K562 (cell line): ENCODE results near the gene NHLH1. TPM values are rescaled to one million over a fixed set of nuclear protein-coding genes. Genes with fewer than 3 reads are reported as not detected.
A peak's percentile ranks its signal among the peaks of the same experiment; 100 is the strongest.

Experiments used
- CCAR2 ChIP-seq: fragments of 200-400 bp; formaldehyde crosslinking; IDR thresholded peaks from 2 replicates; pipeline ENCODE4 v1.6.1; 2017; ENCODE audit warnings: mild to moderate bottlenecking, low read depth, low read length
- CREB3L1 ChIP-seq: fragments of 450-650 bp; IDR thresholded peaks from 2 replicates; pipeline ENCODE4 v1.6.1; 2014; ENCODE audit warnings: low read depth, mild to moderate bottlenecking, moderate library complexity, borderline replicate concordance
- CSDE1 ChIP-seq, 2 experiments: fragments of 450-650 bp; IDR thresholded peaks; 2 replicates each; pipeline ENCODE4 v1.6.1; 2016; ENCODE audit warnings: mild to moderate bottlenecking in 1 of 2
- ELF2 ChIP-seq: fragments of 250-450 bp; sonication (Bioruptor Pico); IDR thresholded peaks from 2 replicates; pipeline ENCODE4 v1.5.0; 2021; ENCODE audit warnings: mild to moderate bottlenecking
- ELF4 ChIP-seq: fragments of 450-650 bp; formaldehyde crosslinking; IDR thresholded peaks from 2 replicates; pipeline ENCODE4 v1.4.0; 2022; ENCODE audit warnings: missing genetic modification characterization
- EP300 ChIP-seq: IDR thresholded peaks from 2 replicates; pipeline ENCODE4 v1.6.1; 2012; ENCODE audit warnings: low read length, improper control_type of control experiment
- NEUROD1 ChIP-seq: fragments of 150-350 bp; IDR thresholded peaks from 2 replicates; pipeline ENCODE4 v1.6.1; 2014; ENCODE audit warnings: borderline replicate concordance, low read length, low read depth; ENCODE audit not compliant: partially characterized antibody
- NUFIP1 ChIP-seq: fragments of 450-650 bp; IDR thresholded peaks from 2 replicates; pipeline ENCODE4 v1.6.1; 2018; ENCODE audit not compliant: partially characterized antibody
- RBM25 ChIP-seq: fragments of 200-400 bp; formaldehyde crosslinking; IDR thresholded peaks from 2 replicates; pipeline ENCODE4 v1.6.1; 2018; ENCODE audit warnings: low read length, low read depth, moderate library complexity; ENCODE audit not compliant: severe bottlenecking
- RNF219 ChIP-seq: fragments of 250-450 bp; sonication (Bioruptor Pico); IDR thresholded peaks from 2 replicates; pipeline ENCODE4 v1.5.0; 2022; ENCODE audit warnings: mild to moderate bottlenecking
- SMAD1 ChIP-seq: fragments of 150-350 bp; IDR thresholded peaks from 2 replicates; pipeline ENCODE4 v1.6.1; 2014; ENCODE audit warnings: low read length, low read depth; ENCODE audit not compliant: partially characterized antibody
- SNIP1 ChIP-seq: fragments of 450-650 bp; IDR thresholded peaks from 2 replicates; pipeline ENCODE4 v1.7.1; 2017; ENCODE audit warnings: low read depth, mild to moderate bottlenecking
- TRIM28 ChIP-seq: fragments of 450-650 bp; IDR thresholded peaks from 2 replicates; pipeline ENCODE4 v1.6.1; 2017
- ZBTB7A ChIP-seq: IDR thresholded peaks from 2 replicates; pipeline ENCODE4 v1.6.1; 2011; ENCODE audit warnings: low read depth, mild to moderate bottlenecking, low read length, moderate library complexity, borderline replicate concordance; ENCODE audit not compliant: control insufficient read depth
- ZEB2 ChIP-seq: fragments of 450-650 bp; IDR thresholded peaks from 2 replicates; pipeline ENCODE4 v1.6.1; 2016
- polyA plus RNA-seq, 8 experiments: library from polyadenylated mRNA; depleted of rRNA in 4 of 8; stranded (reverse) in 5 of 8; unstranded in 3 of 8; fragments of >200 nt; fragmentation: Nextera tagmentation in 2 of 8; fragmentation: Illumina TruSeq in 1 of 8; extraction: Ambion mirVana in 2 of 8; extraction: Trizol in 1 of 8; gene quantifications; 2 replicates each; pipeline versions ENCODE4 v1.2.1 to v1.2.3, GENCODE V29; 2011 to 2014; ENCODE audit warnings: inconsistent platforms in 1 of 8, missing spikeins in 1 of 8
- total RNA-seq, 7 experiments: library from RNA; depleted of rRNA in 6 of 7; stranded (reverse); fragments of >200 nt in 6 of 7; fragmentation: Illumina TruSeq in 2 of 7; extraction: Trizol in 2 of 7; gene quantifications; 2 replicates each; pipeline versions ENCODE4 v1.2.1 to v1.2.3, GENCODE V29; 2011 to 2021; ENCODE audit warnings: low replicate concordance in 1 of 7
- TF ChIP-seq, protein P1 (sequence below): fragments of 450-650 bp; formaldehyde crosslinking; conservative IDR thresholded peaks from 2 replicates; pipeline ENCODE4 v1.4.0; 2022; ENCODE audit warnings: mild to moderate bottlenecking, missing genetic modification characterization
- TF ChIP-seq, protein P2 (sequence below): sonication (generic); formaldehyde crosslinking; IDR thresholded peaks from 2 replicates; pipeline ENCODE4 v1.8.0; 2022; ENCODE audit warnings: missing genetic modification reagents, mild to moderate bottlenecking, moderate library complexity, borderline replicate concordance
- TF ChIP-seq, protein P3 (sequence below), 2 experiments: IDR thresholded peaks; 2 replicates each; pipeline ENCODE4 v1.6.1; 2012; ENCODE audit warnings: improper control_type of control experiment in 2 of 2, low read depth in 2 of 2, low read length in 2 of 2, borderline replicate concordance in 1 of 2

Gene NHLH1
- total and polyA plus RNA-seq, 9 of the 15 experiments (the other 6 are each of a cell fraction or from before 2014, with no cell fraction given), result 0.09 to 1.3 (median 0.35) TPM; not detected in 1

GRCh38 chr1:160342953-160343869 lies 23.7 kb upstream of the NHLH1 start, which contains the start of the genes COPA and NCSTN (continued):
- TF ChIP-seq CREB3L1 (peak; percentile 99), RBM25 (no peak), ELF4 (CRISPR knock-in tag) (peak; percentile 86), ZBTB7A (peak; percentile 87), ELF2 (CRISPR knock-in tag) (peak; percentile 69), CSDE1 (IDR thresholded peaks at IDR 0.05) (no peak), EP300 (peak; percentile 35; the same call in 1 of the 2 replicates), CCAR2 (no peak; the same call in 1 of the 2 replicates), RNF219 (CRISPR knock-in tag) (no peak), TRIM28 (0 out of 2 replicates have a peak, but pooled peaks have one; percentile 45), SNIP1 (peak; percentile 80; the same call in 1 of the 2 replicates), ZEB2 (peak; percentile 89), NUFIP1 (no peak), NEUROD1 (peak; percentile 40), SMAD1 (peak; percentile 54)
- TF ChIP-seq, protein P1, sequence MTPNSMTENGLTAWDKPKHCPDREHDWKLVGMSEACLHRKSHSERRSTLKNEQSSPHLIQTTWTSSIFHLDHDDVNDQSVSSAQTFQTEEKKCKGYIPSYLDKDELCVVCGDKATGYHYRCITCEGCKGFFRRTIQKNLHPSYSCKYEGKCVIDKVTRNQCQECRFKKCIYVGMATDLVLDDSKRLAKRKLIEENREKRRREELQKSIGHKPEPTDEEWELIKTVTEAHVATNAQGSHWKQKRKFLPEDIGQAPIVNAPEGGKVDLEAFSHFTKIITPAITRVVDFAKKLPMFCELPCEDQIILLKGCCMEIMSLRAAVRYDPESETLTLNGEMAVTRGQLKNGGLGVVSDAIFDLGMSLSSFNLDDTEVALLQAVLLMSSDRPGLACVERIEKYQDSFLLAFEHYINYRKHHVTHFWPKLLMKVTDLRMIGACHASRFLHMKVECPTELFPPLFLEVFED, result 0 out of 2 replicates have a peak, but pooled peaks have one; percentile 27
- TF ChIP-seq, protein P2, sequence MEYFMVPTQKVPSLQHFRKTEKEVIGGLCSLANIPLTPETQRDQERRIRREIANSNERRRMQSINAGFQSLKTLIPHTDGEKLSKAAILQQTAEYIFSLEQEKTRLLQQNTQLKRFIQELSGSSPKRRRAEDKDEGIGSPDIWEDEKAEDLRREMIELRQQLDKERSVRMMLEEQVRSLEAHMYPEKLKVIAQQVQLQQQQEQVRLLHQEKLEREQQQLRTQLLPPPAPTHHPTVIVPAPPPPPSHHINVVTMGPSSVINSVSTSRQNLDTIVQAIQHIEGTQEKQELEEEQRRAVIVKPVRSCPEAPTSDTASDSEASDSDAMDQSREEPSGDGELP (CRISPR knock-in tag), result peak; percentile 87
- TF ChIP-seq, protein P3, sequence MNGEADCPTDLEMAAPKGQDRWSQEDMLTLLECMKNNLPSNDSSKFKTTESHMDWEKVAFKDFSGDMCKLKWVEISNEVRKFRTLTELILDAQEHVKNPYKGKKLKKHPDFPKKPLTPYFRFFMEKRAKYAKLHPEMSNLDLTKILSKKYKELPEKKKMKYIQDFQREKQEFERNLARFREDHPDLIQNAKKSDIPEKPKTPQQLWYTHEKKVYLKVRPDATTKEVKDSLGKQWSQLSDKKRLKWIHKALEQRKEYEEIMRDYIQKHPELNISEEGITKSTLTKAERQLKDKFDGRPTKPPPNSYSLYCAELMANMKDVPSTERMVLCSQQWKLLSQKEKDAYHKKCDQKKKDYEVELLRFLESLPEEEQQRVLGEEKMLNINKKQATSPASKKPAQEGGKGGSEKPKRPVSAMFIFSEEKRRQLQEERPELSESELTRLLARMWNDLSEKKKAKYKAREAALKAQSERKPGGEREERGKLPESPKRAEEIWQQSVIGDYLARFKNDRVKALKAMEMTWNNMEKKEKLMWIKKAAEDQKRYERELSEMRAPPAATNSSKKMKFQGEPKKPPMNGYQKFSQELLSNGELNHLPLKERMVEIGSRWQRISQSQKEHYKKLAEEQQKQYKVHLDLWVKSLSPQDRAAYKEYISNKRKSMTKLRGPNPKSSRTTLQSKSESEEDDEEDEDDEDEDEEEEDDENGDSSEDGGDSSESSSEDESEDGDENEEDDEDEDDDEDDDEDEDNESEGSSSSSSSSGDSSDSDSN (IDR thresholded peaks at IDR 0.05; ENCODE audit: borderline replicate concordance in 1 of 2, low read depth in 2 of 2, low read length in 2 of 2), result peak; percentile 30 to 63; a peak in 2 of 4 replicates
- TF ChIP-seq, all 486 proteins: peak for 149
